ENCODE measurements around the gene PDZRN3.
A peak's percentile ranks its signal among the peaks of the same experiment; 100 is the strongest.

Gene PDZRN3

GRCh38 chr3:73600293-73600938 is 24.3 kb downstream of the PDZRN3 start:
- TF ChIP-seq, protein P1, sequence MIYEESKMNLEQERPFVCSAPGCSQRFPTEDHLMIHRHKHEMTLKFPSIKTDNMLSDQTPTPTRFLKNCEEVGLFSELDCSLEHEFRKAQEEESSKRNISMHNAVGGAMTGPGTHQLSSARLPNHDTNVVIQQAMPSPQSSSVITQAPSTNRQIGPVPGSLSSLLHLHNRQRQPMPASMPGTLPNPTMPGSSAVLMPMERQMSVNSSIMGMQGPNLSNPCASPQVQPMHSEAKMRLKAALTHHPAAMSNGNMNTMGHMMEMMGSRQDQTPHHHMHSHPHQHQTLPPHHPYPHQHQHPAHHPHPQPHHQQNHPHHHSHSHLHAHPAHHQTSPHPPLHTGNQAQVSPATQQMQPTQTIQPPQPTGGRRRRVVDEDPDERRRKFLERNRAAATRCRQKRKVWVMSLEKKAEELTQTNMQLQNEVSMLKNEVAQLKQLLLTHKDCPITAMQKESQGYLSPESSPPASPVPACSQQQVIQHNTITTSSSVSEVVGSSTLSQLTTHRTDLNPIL (CRISPR knock-in tag; IDR thresholded peaks at IDR 0.05; ENCODE audit: low read depth) = peak; percentile 92
- TF ChIP-seq ZNF565 (CRISPR knock-in tag; conservative IDR thresholded peaks at IDR 0.05; ENCODE audit: low read depth) (no peak), TOX (CRISPR knock-in tag; IDR thresholded peaks at IDR 0.05; ENCODE audit: borderline replicate concordance) (peak; percentile 99), ZNF70 (CRISPR knock-in tag; IDR thresholded peaks at IDR 0.05) (no peak), CSDC2 (CRISPR knock-in tag; IDR thresholded peaks at IDR 0.05) (peak; percentile 95; the same call in 1 of the 2 replicates), ZFP30 (CRISPR knock-in tag; IDR thresholded peaks at IDR 0.05) (no peak), RARB (CRISPR knock-in tag; IDR thresholded peaks at IDR 0.05) (peak; percentile 97), GLIS3 (CRISPR knock-in tag; IDR thresholded peaks at IDR 0.05) (0 out of 2 replicates have a peak, but pooled peaks have one; percentile 82), TCF4 (CRISPR knock-in tag; IDR thresholded peaks at IDR 0.05; ENCODE audit: borderline replicate concordance) (peak; percentile 93), ARNTL (CRISPR knock-in tag; IDR thresholded peaks at IDR 0.05; ENCODE audit: borderline replicate concordance, low read depth) (no peak), ZFP3 (CRISPR knock-in tag; IDR thresholded peaks at IDR 0.05) (no peak), ESRRG (CRISPR knock-in tag; IDR thresholded peaks at IDR 0.05) (peak; percentile 87), ISL1 (CRISPR knock-in tag; IDR thresholded peaks at IDR 0.05) (peak; percentile 98), ZNF8 (CRISPR knock-in tag; IDR thresholded peaks at IDR 0.05) (peak; percentile 50), ZC3H10 (CRISPR knock-in tag; IDR thresholded peaks at IDR 0.05) (peak; percentile 99), OSR1 (CRISPR knock-in tag; IDR thresholded peaks at IDR 0.05) (no peak), BACH2 (CRISPR knock-in tag; IDR thresholded peaks at IDR 0.05; ENCODE audit: borderline replicate concordance) (no peak), PPARA (CRISPR knock-in tag; IDR thresholded peaks at IDR 0.05; ENCODE audit: borderline replicate concordance) (no peak), SNAI2 (CRISPR knock-in tag; IDR thresholded peaks at IDR 0.05) (peak; percentile 95), TSHZ2 (CRISPR knock-in tag; IDR thresholded peaks at IDR 0.05) (peak; percentile 98)
- TF ChIP-seq, protein P2, sequence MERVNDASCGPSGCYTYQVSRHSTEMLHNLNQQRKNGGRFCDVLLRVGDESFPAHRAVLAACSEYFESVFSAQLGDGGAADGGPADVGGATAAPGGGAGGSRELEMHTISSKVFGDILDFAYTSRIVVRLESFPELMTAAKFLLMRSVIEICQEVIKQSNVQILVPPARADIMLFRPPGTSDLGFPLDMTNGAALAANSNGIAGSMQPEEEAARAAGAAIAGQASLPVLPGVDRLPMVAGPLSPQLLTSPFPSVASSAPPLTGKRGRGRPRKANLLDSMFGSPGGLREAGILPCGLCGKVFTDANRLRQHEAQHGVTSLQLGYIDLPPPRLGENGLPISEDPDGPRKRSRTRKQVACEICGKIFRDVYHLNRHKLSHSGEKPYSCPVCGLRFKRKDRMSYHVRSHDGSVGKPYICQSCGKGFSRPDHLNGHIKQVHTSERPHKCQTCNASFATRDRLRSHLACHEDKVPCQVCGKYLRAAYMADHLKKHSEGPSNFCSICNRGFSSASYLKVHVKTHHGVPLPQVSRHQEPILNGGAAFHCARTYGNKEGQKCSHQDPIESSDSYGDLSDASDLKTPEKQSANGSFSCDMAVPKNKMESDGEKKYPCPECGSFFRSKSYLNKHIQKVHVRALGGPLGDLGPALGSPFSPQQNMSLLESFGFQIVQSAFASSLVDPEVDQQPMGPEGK (CRISPR knock-in tag; IDR thresholded peaks at IDR 0.05; ENCODE audit: borderline replicate concordance) = peak; percentile 94
- TF ChIP-seq, protein P3, sequence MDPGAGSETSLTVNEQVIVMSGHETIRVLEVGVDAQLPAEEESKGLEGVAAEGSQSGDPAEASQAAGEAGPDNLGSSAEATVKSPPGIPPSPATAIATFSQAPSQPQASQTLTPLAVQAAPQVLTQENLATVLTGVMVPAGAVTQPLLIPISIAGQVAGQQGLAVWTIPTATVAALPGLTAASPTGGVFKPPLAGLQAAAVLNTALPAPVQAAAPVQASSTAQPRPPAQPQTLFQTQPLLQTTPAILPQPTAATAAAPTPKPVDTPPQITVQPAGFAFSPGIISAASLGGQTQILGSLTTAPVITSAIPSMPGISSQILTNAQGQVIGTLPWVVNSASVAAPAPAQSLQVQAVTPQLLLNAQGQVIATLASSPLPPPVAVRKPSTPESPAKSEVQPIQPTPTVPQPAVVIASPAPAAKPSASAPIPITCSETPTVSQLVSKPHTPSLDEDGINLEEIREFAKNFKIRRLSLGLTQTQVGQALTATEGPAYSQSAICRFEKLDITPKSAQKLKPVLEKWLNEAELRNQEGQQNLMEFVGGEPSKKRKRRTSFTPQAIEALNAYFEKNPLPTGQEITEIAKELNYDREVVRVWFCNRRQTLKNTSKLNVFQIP (CRISPR knock-in tag; IDR thresholded peaks at IDR 0.05; ENCODE audit: borderline replicate concordance, low read depth) = peak; percentile 94
- TF ChIP-seq, protein P4, sequence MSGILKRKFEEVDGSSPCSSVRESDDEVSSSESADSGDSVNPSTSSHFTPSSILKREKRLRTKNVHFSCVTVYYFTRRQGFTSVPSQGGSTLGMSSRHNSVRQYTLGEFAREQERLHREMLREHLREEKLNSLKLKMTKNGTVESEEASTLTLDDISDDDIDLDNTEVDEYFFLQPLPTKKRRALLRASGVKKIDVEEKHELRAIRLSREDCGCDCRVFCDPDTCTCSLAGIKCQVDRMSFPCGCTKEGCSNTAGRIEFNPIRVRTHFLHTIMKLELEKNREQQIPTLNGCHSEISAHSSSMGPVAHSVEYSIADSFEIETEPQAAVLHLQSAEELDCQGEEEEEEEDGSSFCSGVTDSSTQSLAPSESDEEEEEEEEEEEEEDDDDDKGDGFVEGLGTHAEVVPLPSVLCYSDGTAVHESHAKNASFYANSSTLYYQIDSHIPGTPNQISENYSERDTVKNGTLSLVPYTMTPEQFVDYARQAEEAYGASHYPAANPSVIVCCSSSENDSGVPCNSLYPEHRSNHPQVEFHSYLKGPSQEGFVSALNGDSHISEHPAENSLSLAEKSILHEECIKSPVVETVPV (CRISPR knock-in tag; IDR thresholded peaks at IDR 0.05) = peak; percentile 92

DNA sequence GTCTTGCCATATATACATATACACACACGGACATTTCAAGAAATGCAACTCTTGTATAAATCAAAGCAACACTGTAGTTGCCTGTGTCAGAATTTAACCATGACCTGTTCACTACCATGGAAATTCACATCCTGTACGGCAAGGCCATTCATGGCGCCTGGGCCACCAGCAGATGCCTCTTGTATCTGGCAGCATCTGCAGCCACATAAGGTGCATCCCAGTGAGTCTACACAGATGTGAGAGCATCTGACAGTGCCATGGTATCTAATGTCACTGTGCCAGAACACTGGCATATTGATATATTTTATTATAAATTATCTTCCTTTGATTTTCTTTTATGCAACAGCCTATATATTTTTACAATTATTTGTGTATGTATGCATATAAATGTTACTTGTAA is 25.1 kb downstream of the PDZRN3 start:
- TF ChIP-seq, protein P2 (CRISPR knock-in tag; IDR thresholded peaks at IDR 0.05; ENCODE audit: borderline replicate concordance) = no peak
- no peak for TF ChIP-seq ZC3H10 (CRISPR knock-in tag; IDR thresholded peaks at IDR 0.05)
- TF ChIP-seq ZNF8 (CRISPR knock-in tag; IDR thresholded peaks at IDR 0.05) = no peak
- TF ChIP-seq PPARA (CRISPR knock-in tag; IDR thresholded peaks at IDR 0.05; ENCODE audit: borderline replicate concordance) = no peak
- TF ChIP-seq, protein P1 (CRISPR knock-in tag; IDR thresholded peaks at IDR 0.05; ENCODE audit: low read depth) = no peak
- TF ChIP-seq, protein P3 (CRISPR knock-in tag; IDR thresholded peaks at IDR 0.05; ENCODE audit: borderline replicate concordance, low read depth) = no peak
- TF ChIP-seq ZNF70 (CRISPR knock-in tag; IDR thresholded peaks at IDR 0.05) = no peak
- TF ChIP-seq TCF4 (CRISPR knock-in tag; IDR thresholded peaks at IDR 0.05; ENCODE audit: borderline replicate concordance) = no peak
- no peak for ATAC-seq

More at GRCh38 chr3:73600293-73600938, 24.3 kb downstream of the PDZRN3 start:
- peak; percentile 63 for ATAC-seq
